B cell (primary cell): ENCODE data around the gene PCMTD2. TPM values are rescaled to one million over a fixed set of nuclear protein-coding genes. Genes with fewer than 3 reads are reported as not detected.

Experiments
- ATAC-seq: fragments of 200-7000 bp; cut with Tn5 transposase; one replicate; pipeline ENCODE4 v1.10.0; 2021; ENCODE audit warnings: low read depth, mild to moderate bottlenecking, moderate number of reproducible peaks, moderate library complexity
- CTCF ChIA-PET: fragments of 350-600 bp; sonication (Branson Sonifier 250); formaldehyde crosslinking; loops from one replicate; lab custom pipeline; 2021; ENCODE audit warnings: antibody characterized with exemption, inconsistent platforms; lab: Charles Lee
- POLR2A ChIA-PET: fragments of 350-600 bp; sonication (Branson Sonifier 250); formaldehyde crosslinking; loops from one replicate; lab custom pipeline; 2021; ENCODE audit warnings: antibody characterized with exemption; lab: Charles Lee
- DNase-seq: peaks from one replicate; pipeline ENCODE4 v3.0.0; 2013
- H2AFZ ChIP-seq: 2 replicates; pipeline ENCODE4 v1.6.1; 2012; ENCODE audit warnings: mild to moderate bottlenecking, low read depth, low read length; ENCODE audit not compliant: insufficient read depth, poor library complexity, severe bottlenecking
- H3K27ac ChIP-seq, 2 donors: 1 replicate in 1 of 2; 2 replicates in 1 of 2; pipeline ENCODE4 v1.5.1; 2012 to 2013; ENCODE audit warnings: low read length in 2 of 2, mild to moderate bottlenecking in 2 of 2, moderate library complexity in 1 of 2
- H3K27me3 ChIP-seq, 4 experiments: fragments of 200-600 bp in 1 of 4; sonication (generic) in 1 of 4; replicated peaks in 1 of 4; 1 replicate in 2 of 4; 2 replicates in 2 of 4; pipeline versions ENCODE4 v1.6.1 to v1.7.0; 2013 to 2016; ENCODE audit warnings: low read length in 3 of 4, mild to moderate bottlenecking in 2 of 4, mixed read lengths in 1 of 4, moderate library complexity in 1 of 4; ENCODE audit not compliant: insufficient read depth in 4 of 4, control insufficient read depth in 3 of 4; ENCODE audit errors: control extremely low read depth in 1 of 4
- H3K36me3 ChIP-seq, 2 experiments: replicated peaks in 1 of 2; 1 replicate in 1 of 2; 2 replicates in 1 of 2; pipeline versions ENCODE4 v1.6.1 to v1.7.1; 2013; ENCODE audit warnings: low read length in 1 of 2; ENCODE audit not compliant: insufficient read depth in 2 of 2, control insufficient read depth in 1 of 2; ENCODE audit errors: control extremely low read depth in 1 of 2, extremely low read depth in 1 of 2
- H3K4me1 ChIP-seq, 2 donors: fragments of 200-600 bp in 1 of 2; sonication (generic) in 1 of 2; 1 replicate in 1 of 2; 2 replicates in 1 of 2; pipeline versions ENCODE4 v1.5.1 to v1.6.1; 2013 to 2017; ENCODE audit warnings: low read length in 2 of 2; ENCODE audit not compliant: control insufficient read depth in 2 of 2, insufficient read depth in 2 of 2
- H3K4me2 ChIP-seq: replicated peaks from 2 replicates; pipeline ENCODE3; 2012; ENCODE audit warnings: mild to moderate bottlenecking, low read depth, low read length; ENCODE audit not compliant: poor library complexity, severe bottlenecking
- H3K4me3 ChIP-seq, 5 experiments: fragments of 200-600 bp in 1 of 5; sonication (generic) in 1 of 5; 1 replicate in 3 of 5; 2 replicates in 2 of 5; pipeline versions ENCODE4 v1.5.1 to v1.7.0; 2011 to 2016; ENCODE audit warnings: low read length in 4 of 5, mild to moderate bottlenecking in 4 of 5, low read depth in 2 of 5, control low read depth in 1 of 5, moderate library complexity in 1 of 5; ENCODE audit not compliant: insufficient read depth in 1 of 5; ENCODE audit errors: control extremely low read depth in 1 of 5, extremely low read depth in 1 of 5
- H3K79me2 ChIP-seq: fragments of 200-600 bp; sonication (generic); one replicate; pipeline ENCODE4 v1.6.0; 2016; ENCODE audit warnings: low read length; ENCODE audit not compliant: control insufficient read depth, insufficient read depth
- H3K9ac ChIP-seq: fragments of 200-600 bp; sonication (generic); 2 replicates; pipeline ENCODE4 v1.6.1; 2017; ENCODE audit warnings: mild to moderate bottlenecking, low read length, moderate library complexity
- H3K9me3 ChIP-seq, 3 donors: one replicate each; pipeline versions ENCODE4 v1.6.1 to v1.7.1; 2013; ENCODE audit warnings: low read length in 2 of 3; ENCODE audit not compliant: control insufficient read depth in 2 of 3, insufficient read depth in 1 of 3; ENCODE audit errors: control extremely low read depth in 1 of 3
- H4K20me1 ChIP-seq: 2 replicates; pipeline ENCODE4 v1.6.0; 2012; ENCODE audit warnings: mild to moderate bottlenecking, low read length; ENCODE audit not compliant: insufficient read depth, control insufficient read depth, poor library complexity, severe bottlenecking
- H3K27ac Mint-ChIP-seq: one replicate; pipeline ENCODE4 v1.8.0; 2021; ENCODE audit warnings: mixed read lengths
- H3K27me3 Mint-ChIP-seq: one replicate; pipeline ENCODE4 v1.8.0; 2021; ENCODE audit warnings: mixed read lengths
- H3K4me1 Mint-ChIP-seq: one replicate; pipeline ENCODE4 v1.8.0; 2021; ENCODE audit warnings: mixed read lengths
- H3K4me3 Mint-ChIP-seq: one replicate; pipeline ENCODE4 v1.8.0; 2021; ENCODE audit warnings: mixed read lengths
- H3K9me3 Mint-ChIP-seq: one replicate; pipeline ENCODE4 v1.8.0; 2022; ENCODE audit warnings: mixed read lengths; ENCODE audit not compliant: insufficient read depth
- EZH2 ChIP-seq: IDR thresholded peaks from 2 replicates; pipeline ENCODE4 v1.6.1; 2012; ENCODE audit warnings: borderline replicate concordance, low read depth, mild to moderate bottlenecking, moderate library complexity, low read length; ENCODE audit not compliant: insufficient read depth, poor library complexity, severe bottlenecking
- WGBS: methylation state at CpG from one replicate; pipeline ENCODE4 v1.1.5; 2013; ENCODE audit warnings: missing lambda C conversion rate; ENCODE audit not compliant: insufficient coverage; 5-methylcytosine and 5-hydroxymethylcytosine counted together
- intact Hi-C: fragments of 100-400 bp; cut with micrococcal nuclease; formaldehyde crosslinking; loops from one replicate; pipeline ENCODE4 v1.10.0; 2022
- polyA plus RNA-seq: library from polyadenylated mRNA; depleted of rRNA; stranded (reverse); fragments of >200 nt; gene quantifications from 2 replicates; pipeline ENCODE4 v1.2.3, GENCODE V29; 2012
- total RNA-seq, 2 donors: library from RNA; stranded (reverse); fragments of 120-200 nt in 1 of 2; gene quantifications; 1 replicate in 1 of 2; 2 replicates in 1 of 2; pipeline versions ENCODE4 v1.2.3 to v1.2.4, GENCODE V29; 2013 to 2022
- TF ChIP-seq, protein P1 (sequence below): fragments of 200-600 bp; IDR thresholded peaks from one replicate; pipeline ENCODE4 v1.8.0; 2022; ENCODE audit warnings: antibody characterized with exemption, mild to moderate bottlenecking

Gene PCMTD2
- total and polyA plus RNA-seq, 2 donors (not counting 1 experiment from before 2014, with no cell fraction given), result 39.8 to 131 TPM

DNA sequence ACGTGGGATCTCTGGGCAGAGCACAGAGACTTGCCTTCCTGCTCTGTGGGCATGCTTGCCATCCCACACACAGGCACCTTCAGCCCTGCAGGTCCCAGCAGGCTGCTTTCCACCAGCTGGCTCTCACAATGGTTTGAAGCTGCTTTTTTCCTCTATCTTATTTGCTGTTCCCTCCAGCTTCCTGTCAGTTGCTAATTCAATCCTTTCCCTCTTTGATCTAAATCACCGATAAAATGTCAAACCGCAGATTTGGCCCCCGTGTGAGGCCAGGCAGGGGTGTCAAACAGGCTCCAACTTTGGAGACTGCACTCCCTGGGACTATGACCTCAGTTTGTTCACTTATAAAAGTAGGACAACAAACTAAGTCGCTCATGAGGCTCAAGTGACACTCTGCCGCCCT lies 40.6 kb upstream of the PCMTD2 start:
- no peaks in the 10 kb centered on the region for H3K4me1 ChIP-seq
- H3K27ac ChIP-seq, result no peak overlapping the region
- H4K20me1 ChIP-seq, result no peaks in the 10 kb centered on the region
- no peaks in the 10 kb centered on the region for H3K9me3 Mint-ChIP-seq
- TF ChIP-seq, protein P1, sequence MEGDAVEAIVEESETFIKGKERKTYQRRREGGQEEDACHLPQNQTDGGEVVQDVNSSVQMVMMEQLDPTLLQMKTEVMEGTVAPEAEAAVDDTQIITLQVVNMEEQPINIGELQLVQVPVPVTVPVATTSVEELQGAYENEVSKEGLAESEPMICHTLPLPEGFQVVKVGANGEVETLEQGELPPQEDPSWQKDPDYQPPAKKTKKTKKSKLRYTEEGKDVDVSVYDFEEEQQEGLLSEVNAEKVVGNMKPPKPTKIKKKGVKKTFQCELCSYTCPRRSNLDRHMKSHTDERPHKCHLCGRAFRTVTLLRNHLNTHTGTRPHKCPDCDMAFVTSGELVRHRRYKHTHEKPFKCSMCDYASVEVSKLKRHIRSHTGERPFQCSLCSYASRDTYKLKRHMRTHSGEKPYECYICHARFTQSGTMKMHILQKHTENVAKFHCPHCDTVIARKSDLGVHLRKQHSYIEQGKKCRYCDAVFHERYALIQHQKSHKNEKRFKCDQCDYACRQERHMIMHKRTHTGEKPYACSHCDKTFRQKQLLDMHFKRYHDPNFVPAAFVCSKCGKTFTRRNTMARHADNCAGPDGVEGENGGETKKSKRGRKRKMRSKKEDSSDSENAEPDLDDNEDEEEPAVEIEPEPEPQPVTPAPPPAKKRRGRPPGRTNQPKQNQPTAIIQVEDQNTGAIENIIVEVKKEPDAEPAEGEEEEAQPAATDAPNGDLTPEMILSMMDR, result no peak
- H3K27me3 Mint-ChIP-seq, result peaks cover 8% of the 10 kb centered on the region
- H3K4me2 ChIP-seq, result no peak overlapping the region
- intact Hi-C loops, result no loop called here
- H3K4me1 Mint-ChIP-seq, result no peaks in the 10 kb centered on the region
- H2AFZ ChIP-seq, result no peak overlapping the region
- H3K36me3 ChIP-seq, result no peaks in the 10 kb centered on the region
- WGBS, result 46% methylated on average over 6 of the region's 6 CpGs
- no peaks in the 10 kb centered on the region for H3K27me3 ChIP-seq
- no peaks in the 10 kb centered on the region for H3K79me2 ChIP-seq
- ATAC-seq (no peak), DNase-seq (no peak)
- H3K4me3 ChIP-seq, result no peak overlapping the region
- CTCF ChIA-PET, result no interaction called here
- no peaks in the 10 kb centered on the region for H3K9me3 ChIP-seq
- POLR2A ChIA-PET, result no interaction called here
- no peak overlapping the region for H3K4me3 Mint-ChIP-seq
- no peak overlapping the region for H3K27ac Mint-ChIP-seq
- no peak overlapping the region for H3K9ac ChIP-seq

DNA sequence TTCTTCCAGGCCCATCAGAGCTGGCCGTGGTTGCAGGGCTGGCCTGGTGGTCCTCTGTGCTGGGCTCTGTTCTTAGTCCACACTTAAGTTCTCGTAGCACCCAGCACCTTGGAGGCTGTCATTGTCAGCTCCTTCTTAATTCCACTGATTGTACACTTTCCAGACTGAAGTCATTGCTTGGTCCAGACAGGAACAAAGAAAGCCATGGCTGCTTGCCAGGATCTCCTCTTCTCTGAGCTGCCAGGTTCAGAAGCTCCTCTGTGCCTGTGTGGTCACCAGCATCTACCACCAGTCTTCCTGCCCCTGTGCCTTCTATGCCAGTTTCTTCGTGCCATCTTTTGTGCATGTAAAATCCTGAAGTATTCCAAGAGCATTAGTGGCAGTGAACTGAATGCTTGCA lies 39.5 kb upstream of the PCMTD2 start:
- no peak overlapping the region for H3K27ac ChIP-seq
- POLR2A ChIA-PET, result no interaction called here
- CTCF ChIA-PET, result no interaction called here
- H3K4me1 ChIP-seq, result no peaks in the 10 kb centered on the region
- H3K27me3 ChIP-seq, result no peaks in the 10 kb centered on the region
- no peaks in the 10 kb centered on the region for H4K20me1 ChIP-seq
- no peak overlapping the region for H3K4me3 ChIP-seq
- ATAC-seq, result no peak
- TF ChIP-seq EZH2, result no peak
- no peak for DNase-seq
- H3K27ac Mint-ChIP-seq, result no peak overlapping the region
- WGBS, result 95% methylated on average over 2 of the region's 3 CpGs
- H3K4me3 Mint-ChIP-seq, result no peak overlapping the region
- H3K9ac ChIP-seq, result no peak overlapping the region
- intact Hi-C loops, result no loop called here
- H3K79me2 ChIP-seq, result no peaks in the 10 kb centered on the region
- H3K4me2 ChIP-seq, result no peak overlapping the region
- H3K27me3 Mint-ChIP-seq, result peaks cover 8% of the 10 kb centered on the region
- no peaks in the 10 kb centered on the region for H3K9me3 ChIP-seq
- no peaks in the 10 kb centered on the region for H3K4me1 Mint-ChIP-seq
- H2AFZ ChIP-seq, result no peak overlapping the region
- H3K36me3 ChIP-seq, result no peaks in the 10 kb centered on the region
- H3K9me3 Mint-ChIP-seq, result no peaks in the 10 kb centered on the region
